ENCODE results near the gene MRPS27.
"Not testable (repeated sequence)": the region's sequence is repeated elsewhere in the genome, so short reads cannot be mapped to it uniquely, and the experiment has no call there.

MRPS27 gene

GRCh38 chr5:72352616-72353015 is 32.6 kb upstream of the MRPS27 start:
- H3K27me3 Mint-ChIP-seq: no peaks in the 10 kb centered on the region
- intact Hi-C loops (cut with micrococcal nuclease): loop anchor here (10.0 kb wide), 2 partner anchors 262 to 462 kb away; partner anchors contain the start of gene TNPO1
- H3K4me1 Mint-ChIP-seq (ENCODE audit: low read depth): peaks cover 41% of the 10 kb centered on the region
- no peak overlapping the region for H3K27ac Mint-ChIP-seq
- no peak overlapping the region for H3K4me3 Mint-ChIP-seq
- no peaks in the 10 kb centered on the region for H3K36me3 Mint-ChIP-seq (ENCODE audit: low read depth)
- peaks cover 7% of the 10 kb centered on the region for H3K9me3 Mint-ChIP-seq

GRCh38 chr5:72351376-72351775 is 31.3 kb upstream of the MRPS27 start:
- no peak overlapping the region for H3K4me3 Mint-ChIP-seq
- no peaks in the 10 kb centered on the region for H3K27me3 Mint-ChIP-seq
- intact Hi-C loops (cut with micrococcal nuclease): loop anchor here (10.0 kb wide), 2 partner anchors 263 to 463 kb away; partner anchors contain the start of gene TNPO1
- no peak overlapping the region for H3K27ac Mint-ChIP-seq
- H3K36me3 Mint-ChIP-seq (ENCODE audit: low read depth): no peaks in the 10 kb centered on the region
- peaks cover 7% of the 10 kb centered on the region for H3K9me3 Mint-ChIP-seq
- H3K4me1 Mint-ChIP-seq (ENCODE audit: low read depth): peaks cover 52% of the 10 kb centered on the region

- H3K4me1 Mint-ChIP-seq (ENCODE audit: low read depth): peaks cover 40% of the 10 kb centered on the region
- intact Hi-C loops (cut with micrococcal nuclease): no loop called here
- peaks cover 7% of the 10 kb centered on the region for H3K9me3 Mint-ChIP-seq
- H3K4me3 Mint-ChIP-seq: no peak overlapping the region
- no peaks in the 10 kb centered on the region for H3K27me3 Mint-ChIP-seq
- H3K27ac Mint-ChIP-seq: no peak overlapping the region
- peaks cover 31% of the 10 kb centered on the region for H3K36me3 Mint-ChIP-seq (ENCODE audit: low read depth)
Measured at GRCh38 chr5:72347801-72348308, 27.8 kb upstream of the MRPS27 start.

- Mint-ChIP-seq H3K4me1 (ENCODE audit: low read depth) (peaks cover 28% of the 10 kb centered on the region), H3K9me3 (peaks cover 4% of the 10 kb centered on the region), H3K36me3 (ENCODE audit: low read depth) (peaks cover 37% of the 10 kb centered on the region), H3K4me3 (no peak overlapping the region), H3K27me3 (no peaks in the 10 kb centered on the region), H3K27ac (no peak overlapping the region)
- intact Hi-C loops (cut with micrococcal nuclease): no loop called here
Measured at GRCh38 chr5:72346398-72346797, 26.4 kb upstream of the MRPS27 start.

- H3K9me3 Mint-ChIP-seq: no peaks in the 10 kb centered on the region
- H3K36me3 Mint-ChIP-seq (ENCODE audit: low read depth): peaks cover 79% of the 10 kb centered on the region
- intact Hi-C loops (cut with micrococcal nuclease): no loop called here
- no peaks in the 10 kb centered on the region for H3K27me3 Mint-ChIP-seq
- no peak overlapping the region for H3K27ac Mint-ChIP-seq
- no peak overlapping the region for H3K4me3 Mint-ChIP-seq
- H3K4me1 Mint-ChIP-seq (ENCODE audit: low read depth): no peaks in the 10 kb centered on the region
Measured at GRCh38 chr5:72338689-72339209, 18.7 kb upstream of the MRPS27 start.

GRCh38 chr5:72337159-72337558 is 17.1 kb upstream of the MRPS27 start:
- Mint-ChIP-seq H3K4me1 (ENCODE audit: low read depth) (no peaks in the 10 kb centered on the region), H3K27ac (no peak overlapping the region), H3K4me3 (no peak overlapping the region), H3K36me3 (ENCODE audit: low read depth) (peaks cover 75% of the 10 kb centered on the region), H3K27me3 (no peaks in the 10 kb centered on the region), H3K9me3 (no peaks in the 10 kb centered on the region)
- intact Hi-C loops (cut with micrococcal nuclease): no loop called here

GRCh38 chr5:72330712-72331111 is 10.7 kb upstream of the MRPS27 start:
- Mint-ChIP-seq H3K4me1 (ENCODE audit: low read depth) (no peaks in the 10 kb centered on the region), H3K4me3 (no peak overlapping the region), H3K27ac (no peak overlapping the region), H3K36me3 (ENCODE audit: low read depth) (peaks cover 78% of the 10 kb centered on the region), H3K27me3 (no peaks in the 10 kb centered on the region), H3K9me3 (no peaks in the 10 kb centered on the region)
- intact Hi-C loops (cut with micrococcal nuclease): no loop called here

GRCh38 chr5:72328172-72328571 is 8.1 kb upstream of the MRPS27 start:
- peaks cover 5% of the 10 kb centered on the region for H3K4me1 Mint-ChIP-seq (ENCODE audit: low read depth)
- H3K36me3 Mint-ChIP-seq (ENCODE audit: low read depth): peaks cover 84% of the 10 kb centered on the region
- no peak overlapping the region for H3K27ac Mint-ChIP-seq
- intact Hi-C loops (cut with micrococcal nuclease): no loop called here
- H3K9me3 Mint-ChIP-seq: no peaks in the 10 kb centered on the region
- H3K27me3 Mint-ChIP-seq: no peaks in the 10 kb centered on the region
- no peak overlapping the region for H3K4me3 Mint-ChIP-seq

- Mint-ChIP-seq H3K4me3 (no peak overlapping the region), H3K4me1 (ENCODE audit: low read depth) (peaks cover 5% of the 10 kb centered on the region), H3K27me3 (no peaks in the 10 kb centered on the region), H3K27ac (no peak overlapping the region), H3K9me3 (no peaks in the 10 kb centered on the region), H3K36me3 (ENCODE audit: low read depth) (peaks cover 86% of the 10 kb centered on the region)
- intact Hi-C loops (cut with micrococcal nuclease): no loop called here
Measured at GRCh38 chr5:72326306-72326649, 6.2 kb upstream of the MRPS27 start.

GRCh38 chr5:72325566-72326305 is 5.7 kb upstream of the MRPS27 start:
- Mint-ChIP-seq H3K4me3 (no peak overlapping the region), H3K4me1 (ENCODE audit: low read depth) (peaks cover 5% of the 10 kb centered on the region), H3K27ac (no peak overlapping the region), H3K36me3 (ENCODE audit: low read depth) (peaks cover 80% of the 10 kb centered on the region), H3K27me3 (no peaks in the 10 kb centered on the region), H3K9me3 (no peaks in the 10 kb centered on the region)
- intact Hi-C loops (cut with micrococcal nuclease): no loop called here

GRCh38 chr5:72324189-72324825 is 4.3 kb upstream of the MRPS27 start:
- Mint-ChIP-seq H3K27ac (no peak overlapping the region), H3K4me1 (ENCODE audit: low read depth) (peaks cover 5% of the 10 kb centered on the region), H3K36me3 (ENCODE audit: low read depth) (peaks cover 78% of the 10 kb centered on the region), H3K9me3 (no peaks in the 10 kb centered on the region), H3K4me3 (no peak overlapping the region), H3K27me3 (no peaks in the 10 kb centered on the region)
- intact Hi-C loops (cut with micrococcal nuclease): no loop called here

GRCh38 chr5:72319435-72319975 is 535 bp downstream of the MRPS27 start:
- Mint-ChIP-seq H3K27ac (peak overlapping the region; percentile 89), H3K36me3 (ENCODE audit: low read depth) (peaks cover 49% of the 10 kb centered on the region), H3K4me1 (ENCODE audit: low read depth) (peaks cover 14% of the 10 kb centered on the region), H3K4me3 (peak overlapping the region; percentile 92)
- H3K27me3 Mint-ChIP-seq; intact Hi-C loops (cut with micrococcal nuclease); H3K9me3 Mint-ChIP-seq: not testable (repeated sequence)

GRCh38 chr5:72314571-72315172 is 5.4 kb downstream of the MRPS27 start:
- Mint-ChIP-seq H3K9me3 (no peaks in the 10 kb centered on the region), H3K27ac (no peak overlapping the region), H3K4me3 (no peak overlapping the region), H3K4me1 (ENCODE audit: low read depth) (peaks cover 10% of the 10 kb centered on the region), H3K36me3 (ENCODE audit: low read depth) (peaks cover 57% of the 10 kb centered on the region), H3K27me3 (no peaks in the 10 kb centered on the region)
- intact Hi-C loops (cut with micrococcal nuclease): no loop called here

GRCh38 chr5:72313141-72313540 is 6.9 kb downstream of the MRPS27 start:
- Mint-ChIP-seq H3K27me3 (no peaks in the 10 kb centered on the region), H3K9me3 (no peaks in the 10 kb centered on the region), H3K27ac (no peak overlapping the region), H3K4me1 (ENCODE audit: low read depth) (peaks cover 8% of the 10 kb centered on the region), H3K4me3 (no peak overlapping the region), H3K36me3 (ENCODE audit: low read depth) (peaks cover 71% of the 10 kb centered on the region)
- intact Hi-C loops (cut with micrococcal nuclease): no loop called here
